GM04503 (cell line): ENCODE results near the gene BTBD9.

Experiments
- DNase-seq: peaks from one replicate; pipeline ENCODE4 v3.0.0-alpha.2; 2012; ENCODE audit warnings: low read depth

BTBD9 gene

DNA sequence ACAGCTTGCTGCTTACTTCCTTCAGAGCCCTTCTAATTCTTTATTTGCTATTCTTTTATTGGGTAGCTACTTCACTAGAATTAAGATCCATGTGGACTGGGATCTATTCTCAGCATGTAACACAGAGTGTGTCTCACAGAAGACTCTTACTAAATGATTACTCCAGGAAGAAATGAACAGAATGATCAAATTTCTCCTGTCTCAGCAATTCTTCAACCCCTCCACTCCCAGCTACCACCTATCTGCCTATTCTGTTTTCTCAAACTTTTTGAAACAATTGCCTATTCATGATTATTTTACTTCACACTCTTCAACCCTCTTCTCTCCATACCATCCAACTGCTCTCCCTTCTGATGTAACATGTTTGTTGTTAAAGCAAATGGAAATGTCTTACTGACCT lies 132.6 kb downstream of the BTBD9 start:
- no peak for DNase-seq

DNA sequence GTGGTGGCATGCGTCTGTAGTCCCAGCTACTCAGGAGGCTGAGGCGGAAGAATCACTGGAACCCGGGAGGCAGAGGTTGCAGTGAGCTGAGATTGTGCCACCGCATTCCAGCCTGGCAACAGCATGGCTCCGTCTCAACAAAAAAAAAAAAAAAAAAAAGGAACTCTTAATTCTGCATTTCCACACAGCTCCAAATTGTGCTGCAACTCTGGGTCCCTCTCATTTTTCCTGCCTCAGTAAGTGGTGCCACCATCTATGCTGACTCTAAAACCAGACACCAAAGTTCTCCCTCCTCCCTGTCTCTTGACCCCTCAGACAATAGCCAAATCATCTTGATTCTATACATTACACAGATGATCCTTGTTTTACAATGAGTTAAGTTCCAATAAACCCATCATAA lies 133.9 kb downstream of the BTBD9 start:
- no peak for DNase-seq

DNA sequence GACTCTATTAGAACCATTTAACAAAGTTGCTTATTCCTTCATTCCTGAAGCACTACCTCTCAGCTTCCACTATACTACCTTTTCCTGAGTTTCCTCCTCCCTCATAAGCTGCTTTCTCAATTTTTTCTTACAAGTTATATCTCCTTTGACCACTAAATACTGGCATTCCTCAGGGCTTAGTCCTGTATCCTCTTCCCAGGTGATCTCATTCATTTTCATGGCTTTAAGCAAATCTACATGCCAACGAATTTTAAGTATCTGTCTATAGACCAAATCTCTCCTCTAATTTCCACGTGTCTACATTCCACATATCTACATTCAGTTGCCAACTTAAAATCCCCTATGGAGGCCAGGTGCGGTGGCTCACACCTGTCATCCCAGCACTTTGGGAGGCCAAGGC lies 134.7 kb downstream of the BTBD9 start:
- no peak for DNase-seq

DNA sequence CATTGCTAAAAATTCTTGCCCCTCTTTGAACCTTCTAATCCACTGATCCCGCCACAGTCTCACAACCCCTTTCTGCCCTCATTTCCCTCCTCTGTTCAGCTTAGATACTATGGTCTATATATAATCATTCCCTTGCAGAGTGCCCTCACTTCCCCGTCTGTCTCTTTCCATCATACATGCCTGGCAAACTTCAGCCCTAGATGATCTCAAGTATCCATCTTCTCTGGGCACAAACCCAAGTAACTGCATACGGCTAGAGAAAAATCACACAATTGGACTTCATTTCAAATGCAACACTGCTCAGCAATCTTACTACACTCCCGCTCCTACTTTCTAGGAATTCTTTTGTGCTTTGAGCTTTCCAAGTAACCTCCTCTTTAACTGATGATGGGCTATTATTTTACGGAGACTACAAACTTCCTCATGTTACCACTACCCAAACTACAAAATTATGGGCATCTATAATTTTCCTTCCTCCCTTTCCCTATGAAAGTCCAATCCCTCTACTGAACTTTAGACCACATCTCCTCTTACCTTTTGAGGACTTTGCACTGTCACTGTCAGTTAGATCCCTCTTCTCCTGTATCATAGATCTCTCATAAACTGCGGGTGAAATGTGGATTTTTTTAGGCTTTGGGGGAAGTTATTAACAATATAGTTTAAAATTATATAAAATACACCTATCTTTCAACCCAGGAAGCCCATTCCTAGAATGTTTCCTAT lies 135.6 kb downstream of the BTBD9 start:
- DNase-seq = no peak

DNA sequence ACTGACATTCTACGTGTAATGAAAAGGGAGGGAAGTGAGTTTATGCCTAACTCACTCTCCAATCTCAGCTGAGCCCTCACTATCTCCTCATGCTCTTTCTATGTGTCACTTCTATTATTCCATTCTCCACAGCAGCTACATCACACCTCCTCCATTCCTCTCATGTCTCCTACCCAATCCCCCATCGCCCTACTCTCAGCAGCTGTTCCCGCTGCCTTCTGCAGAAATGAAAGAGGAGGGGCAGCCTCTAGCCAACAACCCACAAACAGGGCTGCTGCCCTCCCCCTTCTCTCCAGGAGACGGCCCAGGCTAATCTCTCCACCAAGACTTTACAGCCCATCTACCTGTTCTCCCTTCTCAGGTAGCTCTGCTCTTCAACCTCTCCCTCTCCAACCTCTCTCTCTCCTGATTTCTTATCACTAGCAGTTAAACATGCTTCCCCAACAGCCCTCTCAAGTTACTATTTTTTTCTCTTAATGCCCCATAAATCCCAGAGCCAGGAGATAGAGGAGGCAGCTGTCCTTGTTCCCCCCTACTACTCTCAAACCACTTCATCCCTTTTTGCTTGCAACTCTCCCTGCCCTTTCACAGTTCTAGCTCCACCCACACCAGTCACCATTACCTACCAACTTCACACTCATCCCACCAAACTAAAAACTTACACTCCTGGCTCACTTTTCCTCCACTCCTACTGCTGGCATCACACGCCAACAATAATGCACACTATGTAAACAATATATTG lies 136.5 kb downstream of the BTBD9 start:
- DNase-seq = no peak

DNA sequence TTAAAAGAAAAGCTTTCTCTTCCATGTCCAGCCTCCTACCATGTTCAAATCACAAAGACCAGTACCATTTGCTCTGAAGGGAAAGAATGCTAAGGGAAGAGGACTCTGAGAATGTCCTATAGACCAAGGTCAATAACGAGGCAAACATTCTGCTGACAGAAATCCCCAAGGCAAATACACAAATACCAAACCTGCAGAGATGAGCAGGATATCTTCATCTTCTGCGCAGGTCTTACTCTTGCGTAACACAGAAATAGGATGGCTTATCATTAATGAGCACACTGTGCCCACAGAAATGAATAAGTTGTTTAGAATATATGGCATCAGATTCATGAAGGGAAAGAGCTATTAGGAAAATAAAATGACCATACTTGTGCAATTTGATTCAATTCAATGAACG lies 137.3 kb downstream of the BTBD9 start:
- DNase-seq = no peak

DNA sequence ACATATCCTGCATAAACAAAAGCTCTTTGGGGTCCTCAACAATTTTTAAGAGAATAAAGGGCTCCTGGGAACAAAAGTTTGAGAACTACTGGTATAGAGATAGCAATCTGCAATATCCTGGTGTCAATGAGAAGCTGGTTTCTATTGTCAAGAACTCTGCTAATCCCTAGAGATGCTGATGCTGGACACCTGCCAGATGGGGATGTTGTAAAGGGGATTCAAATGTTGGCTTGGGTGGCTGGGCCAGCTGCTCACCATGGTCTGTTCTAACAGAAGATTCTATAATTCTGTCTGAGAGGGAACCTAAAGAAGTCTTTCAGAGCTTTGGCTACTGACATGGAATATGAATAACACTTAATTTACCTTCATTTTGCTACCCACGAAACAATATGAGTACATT lies 137.8 kb downstream of the BTBD9 start:
- no peak for DNase-seq

DNA sequence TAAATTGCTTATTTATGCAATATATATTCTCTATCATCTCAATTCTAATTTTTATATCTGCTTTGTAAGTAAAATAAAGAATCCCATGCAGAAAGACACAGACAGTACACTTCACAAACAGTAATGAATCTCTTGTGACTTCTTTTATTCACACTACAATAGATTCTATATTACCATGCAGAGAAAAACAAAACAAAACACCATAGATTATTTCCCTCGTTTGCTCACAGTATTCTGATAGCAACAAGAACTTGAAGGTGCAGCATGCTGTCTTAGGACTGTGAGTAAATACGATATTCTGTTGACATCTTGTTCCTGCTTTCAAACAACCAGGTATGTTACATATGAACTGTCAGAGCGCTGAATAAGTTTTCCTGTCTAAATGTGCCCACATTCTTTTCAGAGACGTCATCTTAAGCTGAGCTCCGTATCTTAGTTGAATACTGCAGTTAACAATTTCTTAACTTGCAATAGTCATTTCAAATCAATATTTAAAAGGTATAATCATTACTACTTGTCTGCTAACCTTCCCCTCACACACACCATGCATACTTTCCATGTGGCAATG lies 140.1 kb downstream of the BTBD9 start:
- DNase-seq = no peak

DNA sequence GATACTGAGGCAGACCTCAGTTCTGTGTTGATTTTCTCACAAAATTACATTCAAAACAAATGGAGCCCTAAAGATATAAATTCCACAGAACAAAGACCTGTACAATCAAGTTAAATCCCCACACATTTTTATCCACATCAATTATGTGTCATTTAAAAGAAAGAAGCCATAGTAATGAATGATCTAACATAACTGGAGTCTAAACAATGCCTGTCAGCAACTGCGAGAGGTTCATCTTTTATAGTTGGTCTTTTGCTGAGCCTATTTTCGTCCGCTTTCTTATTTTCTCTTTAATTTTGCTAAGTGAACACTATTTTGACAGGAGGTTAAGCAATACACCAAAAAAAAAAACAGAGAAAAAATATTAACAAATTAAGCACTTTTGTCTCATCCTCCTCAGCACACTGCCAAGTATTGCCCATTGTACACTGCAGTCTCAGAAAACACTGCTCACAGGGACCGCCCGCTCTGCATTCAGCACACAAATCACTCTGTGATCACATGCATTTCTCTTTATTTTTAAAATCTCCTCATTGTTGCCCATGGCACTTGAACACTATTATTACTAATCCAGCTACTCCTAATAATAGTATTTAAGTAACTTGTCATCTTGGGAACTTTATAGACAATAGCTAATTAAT lies 140.8 kb downstream of the BTBD9 start:
- no peak for DNase-seq

DNA sequence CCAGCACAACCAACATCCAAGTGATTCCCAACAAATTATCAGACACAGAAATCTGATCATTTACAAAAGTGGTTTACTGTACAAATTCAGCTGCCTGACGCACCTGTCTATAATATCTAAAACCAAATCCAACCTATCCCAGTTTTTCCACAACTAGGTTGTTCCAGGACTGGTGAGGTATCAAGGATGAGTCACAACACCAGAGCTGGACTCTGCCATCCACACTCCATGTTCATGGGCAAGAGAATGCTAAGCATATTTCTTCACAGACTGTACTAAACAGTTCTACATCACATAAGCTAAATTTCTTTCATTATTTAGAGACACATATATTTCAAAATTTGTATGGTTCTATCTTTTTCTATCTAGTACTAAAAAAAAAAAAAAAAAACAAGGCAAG lies 141.6 kb downstream of the BTBD9 start:
- no peak for DNase-seq

DNA sequence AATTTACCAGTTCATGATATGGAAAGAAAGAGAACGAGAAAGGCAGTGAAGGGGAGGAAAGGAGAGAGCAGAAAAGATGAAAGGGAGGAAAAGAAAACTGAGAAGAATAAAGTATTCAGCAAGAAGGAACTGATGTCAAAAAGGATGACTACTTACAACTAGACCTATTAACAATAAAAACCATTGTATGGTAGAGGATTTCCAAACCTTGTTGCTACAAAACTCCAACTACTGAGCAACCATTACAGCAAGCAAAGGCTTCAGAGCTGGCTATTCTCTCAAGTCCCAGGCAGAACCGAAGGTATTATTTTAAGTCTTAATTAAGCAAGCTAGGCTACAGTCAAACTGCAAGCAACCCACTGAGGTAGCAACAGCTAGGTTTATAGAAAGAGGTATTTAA lies 142.2 kb downstream of the BTBD9 start:
- no peak for DNase-seq

DNA sequence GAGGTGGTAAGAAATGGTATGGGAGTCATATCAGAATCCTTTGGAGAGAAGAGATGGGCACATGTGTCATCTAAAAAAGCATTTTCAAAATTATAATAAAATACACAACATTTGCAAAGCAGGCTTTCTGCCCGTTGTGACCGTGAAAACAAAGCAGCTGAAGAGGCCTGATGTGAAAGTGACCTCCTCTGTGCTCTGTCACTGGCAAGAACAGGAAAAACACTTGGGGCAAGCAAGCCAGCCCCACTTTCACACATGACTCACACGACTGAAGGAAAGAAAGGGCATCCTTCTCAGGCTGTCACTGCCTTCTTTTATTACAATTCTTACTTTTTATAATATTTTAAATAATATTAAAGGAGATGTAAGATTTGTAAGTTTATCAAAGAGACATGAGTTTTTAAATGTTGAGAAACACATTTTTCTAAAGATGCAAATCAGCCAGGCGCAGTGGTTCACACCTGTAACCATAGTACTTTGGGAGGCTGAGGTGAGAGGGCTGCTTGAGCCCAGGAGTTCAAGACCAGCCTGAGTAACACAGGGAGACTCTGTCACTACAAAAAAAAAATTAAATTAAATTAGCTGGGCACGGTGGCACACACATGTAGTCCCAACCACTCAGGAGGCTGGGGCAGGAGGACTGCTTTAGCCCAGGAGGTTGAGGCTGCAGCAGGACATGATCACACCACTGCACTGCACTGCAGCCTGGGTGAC lies 143.7 kb downstream of the BTBD9 start:
- no peak for DNase-seq

DNA sequence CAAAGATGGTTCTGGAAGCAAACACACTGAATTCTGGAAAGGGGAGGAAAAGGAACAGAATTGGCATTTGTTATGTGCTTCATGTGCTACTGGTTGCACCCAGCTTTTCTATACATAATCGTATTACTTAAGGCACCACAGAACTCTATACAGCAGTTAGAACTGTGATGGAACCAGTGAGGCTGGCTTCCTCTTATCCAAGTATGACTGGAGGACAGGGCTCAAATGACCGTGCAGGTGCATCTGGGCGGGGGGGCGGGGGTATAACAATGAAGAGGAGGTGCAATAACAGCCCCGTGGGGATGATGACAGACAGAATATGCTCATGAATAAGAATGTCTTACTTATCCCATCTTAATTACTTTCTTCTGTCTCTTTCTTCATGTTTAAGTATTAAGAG lies 144.2 kb downstream of the BTBD9 start:
- DNase-seq = no peak

DNA sequence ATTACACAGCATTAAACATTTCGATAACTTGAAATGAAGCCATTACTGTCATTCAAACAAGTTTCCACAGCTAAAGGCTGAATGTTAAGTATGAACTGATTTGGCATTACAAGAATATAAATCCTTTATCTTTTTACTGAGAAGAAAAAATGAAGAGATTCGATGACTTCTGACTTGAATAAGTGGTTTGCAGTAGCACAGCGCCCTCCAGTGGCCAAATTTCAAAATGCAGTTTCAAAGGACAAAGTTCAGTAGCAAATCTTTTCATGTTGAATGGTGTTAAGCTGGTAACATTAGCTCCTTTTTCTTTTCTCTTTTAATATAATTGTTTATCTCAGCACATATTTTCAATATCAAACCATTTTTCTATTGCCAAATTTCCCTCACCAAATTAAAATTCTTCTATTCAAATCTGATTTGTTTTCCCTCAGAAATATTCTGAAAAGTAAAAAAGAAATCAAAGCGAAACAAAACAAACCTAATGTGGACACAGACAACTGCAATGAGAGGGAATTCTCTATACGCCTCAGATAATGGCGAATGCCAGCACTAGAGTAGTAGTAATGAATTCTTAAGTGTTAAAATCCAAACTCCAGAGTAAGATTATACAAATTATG lies 145.7 kb downstream of the BTBD9 start:
- DNase-seq = no peak

DNA sequence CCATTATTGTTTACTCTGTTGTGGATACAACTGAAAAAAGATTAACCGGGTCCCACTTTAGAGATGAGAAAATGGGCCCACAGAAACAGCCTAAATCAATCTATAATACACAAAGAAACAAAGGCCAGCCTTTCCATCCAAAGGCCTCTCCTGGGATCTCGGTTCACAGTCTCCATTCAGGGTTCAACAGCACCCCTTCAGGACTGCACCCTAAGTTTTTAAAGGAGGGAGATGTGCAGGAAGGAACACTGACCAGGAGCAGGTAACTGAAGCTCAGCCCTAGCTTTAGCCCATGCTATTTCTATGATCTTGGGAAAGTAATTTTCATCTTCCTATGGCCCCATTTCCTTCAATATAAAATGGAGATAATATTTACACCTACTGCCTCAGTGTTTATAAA lies 147.7 kb downstream of the BTBD9 start:
- no peak for DNase-seq

DNA sequence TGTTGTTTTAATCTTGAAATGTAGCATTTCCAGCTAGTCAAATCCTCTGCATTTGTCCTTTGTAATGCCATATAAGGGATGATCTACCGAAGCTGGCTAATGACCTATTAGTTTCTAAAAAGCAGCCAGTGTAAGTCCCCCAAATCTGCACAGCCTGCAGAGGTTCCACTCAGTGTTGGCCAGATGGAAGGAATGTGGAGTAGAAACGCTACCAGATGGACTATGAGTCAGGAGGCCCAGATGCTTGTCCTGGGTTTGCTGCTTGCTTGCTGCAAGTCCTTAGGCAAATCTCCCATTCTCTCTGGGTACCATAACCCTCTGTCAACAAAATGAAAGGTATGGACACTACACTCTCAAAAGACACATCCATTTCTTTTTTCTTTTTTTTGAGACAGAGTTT lies 149.8 kb downstream of the BTBD9 start:
- peak; percentile 41 for DNase-seq

DNA sequence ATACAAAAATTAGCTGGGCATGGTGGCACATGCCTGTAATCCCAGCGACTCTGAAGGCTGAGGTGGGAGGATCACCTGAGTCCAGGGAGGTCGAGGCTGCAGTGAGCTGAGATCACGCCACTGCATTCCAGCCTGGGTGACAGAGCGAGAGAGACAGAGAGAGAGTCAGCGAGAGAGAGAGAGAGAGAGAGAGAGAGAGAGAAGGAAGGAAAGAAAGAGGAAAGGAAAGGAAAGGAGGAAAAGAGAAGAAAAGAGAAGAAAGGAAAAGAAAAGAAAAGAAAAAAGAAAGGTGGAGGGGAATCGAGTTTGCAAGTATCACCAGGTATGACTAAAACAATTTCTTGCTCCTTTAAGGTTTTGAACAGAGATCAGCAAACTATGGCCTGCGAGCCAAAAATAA lies 152.3 kb downstream of the BTBD9 start:
- DNase-seq = no peak

DNA sequence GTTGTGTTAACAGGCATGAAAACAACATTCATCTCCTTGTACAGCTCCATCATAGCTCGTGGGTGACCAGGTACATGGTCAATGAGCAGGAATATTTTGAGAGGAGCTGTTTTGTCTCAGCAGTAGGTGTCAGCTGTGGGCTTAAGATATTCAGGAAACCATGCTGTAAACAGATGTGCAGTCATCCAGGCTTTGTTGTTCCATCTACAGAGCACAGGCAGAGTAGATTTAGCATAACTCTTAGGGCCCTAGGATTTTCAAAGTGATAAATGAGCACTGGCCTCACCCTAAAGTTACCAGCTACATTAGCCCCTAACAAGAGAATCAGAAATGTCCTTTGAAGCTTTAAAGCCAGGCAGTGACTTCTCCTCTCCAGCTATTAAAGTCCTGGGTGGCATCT lies 154.2 kb downstream of the BTBD9 start:
- DNase-seq = no peak

DNA sequence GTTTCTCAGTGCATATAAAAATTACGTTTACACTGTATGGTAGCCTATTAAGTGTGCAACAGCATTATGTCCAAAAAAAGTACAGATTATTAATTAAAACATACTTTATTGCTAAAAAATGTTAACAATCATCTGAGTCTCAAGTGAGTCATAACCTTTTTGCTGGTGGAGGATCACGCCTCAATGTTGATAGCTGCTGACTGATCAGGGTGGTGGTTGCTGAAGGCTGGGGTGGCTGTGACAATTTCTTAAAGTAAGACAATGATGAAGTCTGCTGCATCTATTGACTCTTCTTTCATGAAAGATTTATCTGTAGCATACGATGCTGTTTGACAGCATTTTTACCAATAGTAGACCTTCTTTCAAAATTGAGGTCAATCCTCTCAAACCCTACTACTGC lies 155.1 kb downstream of the BTBD9 start:
- DNase-seq = no peak

DNA sequence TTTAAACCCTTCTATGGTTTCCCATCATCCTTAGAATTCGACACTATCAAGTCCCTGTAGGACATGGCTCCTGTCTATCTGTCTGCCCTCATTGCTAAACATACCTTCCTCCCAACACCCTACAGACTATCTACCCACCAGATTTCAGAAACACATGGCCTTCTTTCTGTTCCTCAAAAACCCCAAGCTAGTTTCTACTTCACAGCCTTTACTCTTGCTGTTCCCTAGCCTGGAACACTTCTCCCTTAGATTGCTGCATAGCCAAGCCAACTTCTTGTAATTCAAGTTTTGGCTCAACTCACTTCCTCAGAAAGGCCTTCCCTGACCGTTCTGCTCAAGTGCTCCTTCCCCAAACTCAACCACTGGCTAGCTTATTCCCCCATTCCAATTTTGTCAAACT lies 156.2 kb downstream of the BTBD9 start:
- no peak for DNase-seq

DNA sequence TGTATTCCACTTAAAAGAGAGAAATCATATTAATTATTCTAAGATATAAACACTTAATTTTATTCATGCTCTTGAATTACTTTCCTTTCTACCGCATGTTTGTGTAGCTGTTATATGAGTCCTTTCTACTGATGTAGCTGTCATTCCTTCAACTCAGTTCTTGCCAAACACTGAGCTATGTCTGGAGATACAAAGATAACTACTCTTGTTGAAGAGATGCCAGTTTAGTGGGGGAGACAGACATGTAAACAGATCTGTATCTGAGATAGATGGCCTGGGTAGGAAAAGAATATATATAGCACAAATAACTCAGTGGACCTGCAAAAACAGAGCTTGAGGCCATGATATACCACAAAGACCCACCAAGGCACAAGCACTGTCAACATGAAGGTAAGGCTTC lies 157.3 kb downstream of the BTBD9 start:
- no peak for DNase-seq

DNA sequence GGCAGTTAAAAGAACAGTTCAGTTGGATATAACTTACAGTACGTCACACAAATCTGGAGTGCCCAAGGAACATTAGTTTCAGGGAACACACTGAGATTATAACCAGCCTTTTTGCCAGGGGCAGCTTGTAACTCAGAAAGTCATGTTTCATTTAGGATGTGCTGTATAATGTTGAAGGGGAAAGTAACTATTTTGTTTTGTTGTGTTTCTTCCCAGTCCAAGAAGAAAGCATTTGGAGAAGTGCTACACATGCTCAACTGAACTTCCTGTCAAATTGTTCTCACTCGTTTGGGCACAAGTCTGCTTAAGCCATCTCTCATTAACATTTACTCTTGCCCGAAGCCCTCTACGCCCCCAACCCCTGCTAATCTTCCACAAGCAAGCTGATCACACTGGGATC lies 157.9 kb downstream of the BTBD9 start:
- DNase-seq = no peak
